Measurements from ENCODE around the gene RPL3. TPM values are rescaled to one million over a fixed set of nuclear protein-coding genes. Genes with fewer than 3 reads are reported as not detected.

RPL3 gene
- total RNA-seq, 1 experiment from 2014 or later: 2,830 TPM

- Mint-ChIP-seq H3K9me3 (no peaks in the 10 kb centered on the region; a peak in 1 of 5 replicates), H3K27me3 (ENCODE audit: low read depth) (peaks cover 5% of the 10 kb centered on the region), H3K27ac (no peak overlapping the region), H3K4me3 (no peak overlapping the region), H3K4me1 (peaks cover 25 to 45% of the 10 kb centered on the region in 2 experiments), H3K36me3 (ENCODE audit: insufficient read depth in 1 of 3, low read depth in 3 of 3) (no peaks in the 10 kb centered on the region)
- Histone ChIP-seq H3K4ac (ENCODE audit: low read depth, low read length) (no peak overlapping the region), H3K79me2 (ENCODE audit: insufficient read depth, low read length) (no peaks in the 10 kb centered on the region), H2BK12ac (ENCODE audit: insufficient read length, low read depth, low read length) (no peak overlapping the region), H2BK15ac (ENCODE audit: low read depth, low read length) (no peak overlapping the region), H3K27me3 (ENCODE audit: insufficient read depth, low read length) (0 out of 2 replicates have a peak, but pooled peaks cover 2% of the 10 kb centered on the region), H2BK5ac (ENCODE audit: insufficient read length, low read length) (no peak overlapping the region), H4K91ac (ENCODE audit: insufficient read length, low read depth, low read length) (no peak overlapping the region), H3K4me2 (ENCODE audit: insufficient read depth, insufficient read length, low read length) (no peak overlapping the region), H3K9me3 (ENCODE audit: control insufficient read depth, low read depth, low read length) (no peaks in the 10 kb centered on the region), H3K23me2 (ENCODE audit: insufficient read length, low read depth, low read length, poor library complexity, severe bottlenecking) (no peaks in the 10 kb centered on the region), H2AFZ (ENCODE audit: low read length) (no peak overlapping the region), H4K5ac (ENCODE audit: insufficient read length, low read depth, low read length) (no peak overlapping the region), H4K8ac (replicated peaks; ENCODE audit: insufficient read length, low read depth, low read length) (no peak overlapping the region), H3T11ph (ENCODE audit: low read length) (no peak overlapping the region), H2AK5ac (ENCODE audit: insufficient read length, low read length) (no peak overlapping the region), H2BK20ac (ENCODE audit: low read depth, low read length, poor library complexity, severe bottlenecking) (no peak overlapping the region), H3K79me1 (ENCODE audit: insufficient read depth, low read depth, low read length, poor library complexity, severe bottlenecking) (no peaks in the 10 kb centered on the region), H2BK120ac (ENCODE audit: low read depth, low read length, poor library complexity, severe bottlenecking) (no peak overlapping the region), H3K23ac (ENCODE audit: insufficient read length, low read depth, low read length) (no peak overlapping the region), H3K9ac (ENCODE audit: extremely low read depth, insufficient read length, low read length) (no peak overlapping the region), H3K18ac (ENCODE audit: insufficient read length, low read depth, low read length) (no peak overlapping the region), H4K20me1 (ENCODE audit: control insufficient read depth, insufficient read depth, insufficient read length) (no peaks in the 10 kb centered on the region), H3K56ac (ENCODE audit: insufficient read length, low read depth, low read length) (no peak overlapping the region), H3K27ac (ENCODE audit: insufficient read length, low read depth, low read length) (no peak overlapping the region), H3K4me1 (ENCODE audit: insufficient read depth, low read length) (no peaks in the 10 kb centered on the region; the same call in 1 of the 2 replicates), H3K14ac (ENCODE audit: insufficient read depth, low read length) (no peak overlapping the region)
- no CpG with 5 or more reads among the region's 17 CpGs for WGBS (ENCODE audit: extremely low coverage, insufficient read length, low lambda C conversion rate)
- TF ChIP-seq CTCF (conservative IDR thresholded peaks at IDR 0.05): no peak
- DNase-seq: no peak
Measured at GRCh38 chr22:39294571-39295468, 24.6 kb downstream of the RPL3 start.
